GM18519 (cell line): ENCODE results near the gene NREP.

Experiments
- ATAC-seq: cut with Tn5 transposase; IDR thresholded peaks from one replicate; pipeline ENCODE4 v1.9.1; 2021; ENCODE audit warnings: mild to moderate bottlenecking, moderate library complexity; ENCODE audit not compliant: unreplicated experiment, low FRiP score

NREP gene, protein sequence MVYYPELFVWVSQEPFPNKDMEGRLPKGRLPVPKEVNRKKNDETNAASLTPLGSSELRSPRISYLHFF

DNA sequence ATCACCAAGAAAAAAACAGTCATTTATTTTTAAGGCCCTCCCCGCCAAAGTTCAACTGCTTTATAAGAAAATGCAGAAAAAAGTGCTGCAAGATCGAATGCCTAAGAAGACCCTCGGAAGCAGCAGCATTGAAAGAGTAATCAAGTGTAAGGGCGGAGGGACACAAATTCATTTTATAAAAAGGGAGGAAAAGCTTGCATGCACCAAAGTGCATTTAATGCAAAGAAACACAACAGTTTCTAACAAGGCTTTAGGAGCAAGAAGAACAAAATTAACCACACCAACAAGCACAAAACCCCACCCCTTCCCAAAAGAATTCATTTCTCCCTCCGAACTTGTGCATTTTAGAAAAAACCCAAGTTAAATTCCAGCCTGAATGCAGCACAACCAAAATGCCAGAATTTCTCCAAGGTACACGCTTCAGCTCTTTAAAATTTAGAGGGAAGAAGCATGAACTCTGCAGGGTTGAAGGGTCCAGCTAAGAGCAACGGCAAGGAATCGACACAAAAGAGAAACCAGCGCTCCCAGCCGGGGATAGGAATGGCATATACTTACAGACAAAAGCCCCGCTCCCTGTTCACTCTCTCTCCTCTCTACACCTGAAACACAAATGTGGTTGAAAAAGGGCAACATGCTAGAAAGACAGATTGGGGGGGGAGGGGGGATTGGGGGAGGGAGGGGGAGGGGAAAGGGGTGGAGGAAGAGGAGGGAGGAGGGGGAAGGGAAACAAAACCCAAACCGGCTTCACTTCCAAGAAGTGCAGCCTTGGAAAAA is at the start of gene NREP:
NREP (minus strand) TSS at position 614 of the 774 bp plus-strand sequence. CDS start 1,422 bp downstream, outside the sequence.
- ATAC-seq = no peak

GRCh38 chr5:111806753-111807152 is 49.8 kb upstream of the NREP start:
- ATAC-seq = no peak

DNA sequence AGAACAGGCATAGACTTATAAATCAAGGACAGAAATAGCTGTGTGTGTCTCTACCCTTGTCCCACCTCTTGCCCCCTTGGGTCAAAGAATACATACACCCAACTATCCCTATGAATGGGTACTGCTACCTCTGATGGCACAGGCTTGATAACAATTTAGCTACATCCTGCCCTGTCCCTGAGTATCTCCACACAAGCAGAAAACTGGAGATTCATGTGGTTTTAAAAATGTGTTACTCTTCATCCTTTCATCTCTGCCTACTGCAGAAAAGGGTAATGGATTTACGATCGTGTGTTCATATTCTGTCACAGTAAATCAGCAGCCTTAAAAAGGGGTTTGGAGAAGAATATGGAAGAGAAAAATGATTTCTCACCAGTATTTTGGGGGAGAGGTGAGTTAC is 49.2 kb upstream of the NREP start:
- ATAC-seq = no peak

- ATAC-seq = no peak
Measured at GRCh38 chr5:111805071-111805470, 48.1 kb upstream of the NREP start.

GRCh38 chr5:111800351-111800750 is 43.4 kb upstream of the NREP start:
- no peak for ATAC-seq

- ATAC-seq = no peak
Measured at GRCh38 chr5:111795142-111795541, 38.1 kb upstream of the NREP start.

DNA sequence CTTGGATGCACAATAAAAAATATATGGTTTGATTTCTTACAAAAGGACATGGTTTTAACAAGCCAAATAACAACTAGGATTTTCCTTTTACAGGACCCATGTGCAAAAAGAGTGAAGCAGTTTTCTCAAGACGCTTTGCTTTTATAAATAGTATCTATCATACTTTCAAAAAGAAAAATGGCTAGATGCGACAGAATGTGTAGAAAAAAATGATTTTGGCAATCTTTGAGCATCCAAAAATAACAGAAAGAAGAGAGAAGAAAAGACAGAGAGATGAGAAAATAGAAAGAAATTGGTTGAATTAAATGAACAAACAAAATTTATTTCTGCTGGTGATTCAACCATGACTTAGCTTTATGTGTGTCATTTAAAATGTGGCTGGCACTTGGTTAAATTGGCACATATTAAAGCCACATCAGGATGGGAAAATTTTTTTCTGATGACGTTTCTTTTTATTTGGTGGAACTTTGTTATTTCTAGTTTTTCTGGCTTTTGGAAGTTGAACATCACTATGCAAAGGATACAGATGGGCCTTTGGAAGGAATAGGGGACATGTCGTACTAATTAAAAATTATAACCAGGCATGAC is 35.6 kb upstream of the NREP start:
- ATAC-seq = no peak

GRCh38 chr5:111790295-111790694 is 33.3 kb upstream of the NREP start:
- ATAC-seq = no peak

- no peak for ATAC-seq
Measured at GRCh38 chr5:111787006-111787405, 30.0 kb upstream of the NREP start.

GRCh38 chr5:111784491-111785181 is 27.6 kb upstream of the NREP start:
- no peak for ATAC-seq

DNA sequence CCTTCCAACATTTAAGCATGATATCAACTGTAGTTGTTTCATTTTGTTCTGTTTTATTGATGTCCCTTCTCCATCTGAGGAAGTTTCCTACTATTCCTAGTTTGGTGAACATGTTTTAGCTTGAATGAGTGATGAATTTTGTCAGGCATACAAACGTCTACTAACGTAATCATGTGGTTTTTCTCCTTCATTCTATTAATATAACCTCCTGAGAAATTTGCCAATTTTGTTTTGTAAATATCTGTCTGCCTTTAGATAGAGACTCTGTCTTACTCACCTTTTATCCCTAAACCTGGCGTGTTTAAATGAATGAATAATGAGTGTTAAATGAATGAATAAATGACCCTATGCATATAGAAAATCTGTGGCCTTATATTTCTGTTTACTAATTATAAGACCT is 26.5 kb upstream of the NREP start:
- ATAC-seq = no peak

- ATAC-seq = no peak
Measured at GRCh38 chr5:111782216-111782615, 25.2 kb upstream of the NREP start.

DNA sequence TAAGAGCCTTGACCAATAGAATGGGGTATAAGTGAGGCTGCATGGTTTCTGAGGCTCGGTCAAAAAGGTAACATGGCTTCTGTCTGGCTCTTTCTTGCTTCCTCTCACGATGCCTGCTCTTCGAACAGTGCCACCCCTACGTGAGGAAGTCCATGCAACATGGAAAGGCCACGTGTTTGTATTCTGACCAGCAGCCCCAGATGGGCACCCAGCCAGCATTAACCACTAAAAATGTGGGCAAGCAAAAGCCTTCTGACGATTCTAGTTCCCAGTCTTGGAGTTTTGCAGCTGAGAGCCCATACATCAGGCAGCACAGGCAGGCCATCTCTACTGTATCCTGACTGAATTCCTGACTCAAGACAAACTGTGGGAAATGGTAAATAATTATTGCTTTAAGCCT is 24.2 kb upstream of the NREP start:
- no peak for ATAC-seq

DNA sequence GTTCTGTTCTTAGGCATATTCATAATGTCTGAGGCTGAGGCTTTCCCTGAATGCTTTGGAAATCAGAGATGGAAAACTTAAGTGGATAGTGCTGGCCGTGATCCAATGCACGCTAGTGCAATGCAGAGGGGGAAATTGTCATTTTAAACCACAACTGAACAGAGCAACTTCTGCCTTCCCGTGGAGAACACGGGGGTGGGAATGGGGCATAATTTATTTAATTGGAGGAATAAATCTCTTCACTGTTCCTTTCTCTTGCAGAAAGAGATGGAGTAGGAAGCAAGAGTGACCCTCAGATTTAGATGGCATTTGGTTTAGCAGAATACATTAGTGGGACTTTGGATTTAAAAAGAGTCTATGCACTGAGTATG is 22.9 kb upstream of the NREP start:
- ATAC-seq = no peak

DNA sequence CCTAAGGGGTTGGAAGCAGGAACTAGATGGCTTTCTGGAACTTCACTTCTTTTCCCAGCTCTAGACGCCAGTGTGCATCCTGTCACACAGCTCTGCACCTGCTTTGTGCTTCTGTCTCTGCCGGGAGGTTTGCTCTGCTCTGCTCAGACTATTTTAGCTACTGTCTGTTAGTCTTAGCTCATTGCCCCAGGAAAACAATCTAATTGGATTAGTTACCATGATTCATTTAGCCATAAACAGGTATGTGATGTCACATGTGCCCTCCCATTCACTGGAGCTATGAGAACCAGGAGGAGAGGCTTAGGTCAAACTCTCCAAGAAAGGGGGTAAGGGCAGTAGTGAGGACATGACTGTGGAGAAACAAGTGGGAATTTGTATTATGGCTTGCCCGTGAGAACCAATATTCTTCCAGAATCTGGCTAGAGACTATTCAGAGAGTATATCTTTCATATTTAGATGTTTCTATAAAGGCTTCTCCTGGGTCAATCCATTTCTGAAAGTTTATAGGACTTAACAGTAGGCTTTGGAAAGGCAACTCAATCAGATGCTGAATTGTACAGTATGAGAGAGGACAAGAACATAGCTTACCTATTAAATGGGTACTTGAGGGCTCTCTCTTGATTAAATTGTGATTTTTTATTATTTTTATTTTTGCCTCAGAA is 22.4 kb upstream of the NREP start:
- no peak for ATAC-seq

- ATAC-seq = no peak
Measured at GRCh38 chr5:111776913-111777781, 20.2 kb upstream of the NREP start.

DNA sequence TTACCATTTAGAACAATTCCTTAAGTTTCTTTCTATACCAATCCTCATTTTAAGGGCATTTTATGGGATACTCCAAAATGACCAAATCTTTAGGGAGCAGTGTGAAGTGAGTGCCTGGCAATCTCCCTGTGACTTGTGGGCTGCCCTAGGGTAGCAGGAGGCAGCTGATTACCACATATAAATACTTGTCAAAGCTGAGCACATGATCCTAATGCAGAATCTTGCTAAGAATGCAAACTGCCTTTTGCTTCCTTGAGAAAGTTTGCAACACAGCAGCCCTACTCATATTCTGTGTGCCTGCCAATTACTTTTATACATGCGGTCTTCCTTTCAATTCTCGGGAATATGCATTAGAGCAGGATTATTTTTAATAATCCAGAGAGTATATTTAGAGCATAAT is 18.2 kb upstream of the NREP start:
- ATAC-seq = no peak

DNA sequence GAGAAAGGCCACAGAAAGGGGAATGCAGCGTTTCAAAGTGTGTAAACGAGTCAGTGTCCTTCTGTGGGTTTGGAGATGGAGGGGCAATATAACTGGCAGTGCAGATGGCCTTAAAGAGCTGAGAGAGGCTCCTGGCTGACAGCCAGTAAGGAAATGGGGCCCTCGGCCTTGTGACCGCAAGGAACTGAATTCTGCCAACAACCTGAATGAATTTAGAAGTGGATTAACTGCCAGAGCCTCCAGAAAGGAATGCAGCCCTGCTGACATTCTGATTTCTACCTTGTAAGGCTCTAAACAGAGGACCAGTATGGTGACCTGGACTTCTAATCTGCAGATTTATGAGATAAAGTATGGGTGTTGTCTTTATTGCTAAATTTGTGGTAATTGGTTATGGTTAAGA is 17.5 kb upstream of the NREP start:
- no peak for ATAC-seq

GRCh38 chr5:111772456-111773122 is 15.6 kb upstream of the NREP start:
- ATAC-seq = no peak

- ATAC-seq = no peak
Measured at GRCh38 chr5:111769541-111769940, 12.5 kb upstream of the NREP start.
